Measurements from ENCODE around the gene SRBD1.

SRBD1 gene

DNA sequence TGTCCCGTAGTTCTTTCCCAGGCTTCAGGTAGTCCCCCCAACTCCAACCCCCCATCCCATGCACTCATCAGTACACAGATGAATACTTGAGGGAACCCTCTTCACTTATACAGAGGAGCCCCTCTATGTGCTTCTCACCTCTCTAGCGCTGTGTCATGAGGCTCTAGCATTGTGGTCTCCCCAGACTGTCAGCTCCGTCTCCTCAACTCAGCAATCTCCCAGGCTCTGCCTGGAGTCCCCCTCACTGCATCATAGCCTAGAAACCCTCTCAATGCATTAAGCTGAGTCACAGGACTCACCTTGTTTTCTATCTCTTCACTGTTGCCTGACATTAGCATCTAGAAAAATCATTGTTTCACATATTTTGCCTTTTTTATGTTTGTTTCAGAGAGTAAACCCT, 20.3 kb upstream of the SRBD1 start:
- no peak for FAIRE-seq

DNA sequence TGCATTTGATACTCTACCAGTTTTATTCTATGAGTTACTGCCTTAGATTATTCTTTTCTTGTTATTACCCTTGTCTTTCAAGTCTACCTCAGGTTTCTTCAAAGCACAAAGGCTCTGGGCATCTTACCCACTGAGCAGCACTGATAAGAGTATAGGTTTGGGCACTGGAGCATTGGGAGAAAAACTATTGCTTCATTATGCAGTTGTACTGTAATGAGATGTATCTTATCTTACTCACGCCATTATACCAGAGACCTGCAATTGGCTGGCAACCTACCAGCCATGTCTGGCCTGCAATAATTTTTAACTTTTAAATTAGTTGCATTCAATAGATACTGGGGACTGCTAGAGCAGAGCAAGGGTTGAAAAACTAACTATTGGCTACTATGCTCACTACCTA, 18.9 kb upstream of the SRBD1 start:
- FAIRE-seq, result no peak

DNA sequence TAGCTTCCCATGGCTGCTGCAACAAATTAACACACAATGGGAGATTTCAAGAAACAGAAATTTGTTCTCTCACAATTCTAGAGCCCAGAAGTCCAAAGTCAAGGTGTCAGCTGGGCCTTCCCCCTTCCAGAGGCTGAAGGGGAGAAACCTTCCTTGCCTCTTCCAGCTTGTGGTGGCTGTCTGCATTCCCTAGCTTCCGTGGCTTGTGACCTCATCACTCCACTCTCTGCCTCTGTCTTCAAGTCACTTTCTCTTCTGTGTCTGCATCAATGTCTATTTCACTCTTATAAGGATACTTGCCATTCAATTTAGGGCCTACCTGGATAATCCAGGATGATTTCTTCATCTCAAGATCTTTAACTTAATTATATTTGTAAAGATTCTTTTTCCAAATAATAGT, 16.8 kb upstream of the SRBD1 start:
- FAIRE-seq, result no peak

DNA sequence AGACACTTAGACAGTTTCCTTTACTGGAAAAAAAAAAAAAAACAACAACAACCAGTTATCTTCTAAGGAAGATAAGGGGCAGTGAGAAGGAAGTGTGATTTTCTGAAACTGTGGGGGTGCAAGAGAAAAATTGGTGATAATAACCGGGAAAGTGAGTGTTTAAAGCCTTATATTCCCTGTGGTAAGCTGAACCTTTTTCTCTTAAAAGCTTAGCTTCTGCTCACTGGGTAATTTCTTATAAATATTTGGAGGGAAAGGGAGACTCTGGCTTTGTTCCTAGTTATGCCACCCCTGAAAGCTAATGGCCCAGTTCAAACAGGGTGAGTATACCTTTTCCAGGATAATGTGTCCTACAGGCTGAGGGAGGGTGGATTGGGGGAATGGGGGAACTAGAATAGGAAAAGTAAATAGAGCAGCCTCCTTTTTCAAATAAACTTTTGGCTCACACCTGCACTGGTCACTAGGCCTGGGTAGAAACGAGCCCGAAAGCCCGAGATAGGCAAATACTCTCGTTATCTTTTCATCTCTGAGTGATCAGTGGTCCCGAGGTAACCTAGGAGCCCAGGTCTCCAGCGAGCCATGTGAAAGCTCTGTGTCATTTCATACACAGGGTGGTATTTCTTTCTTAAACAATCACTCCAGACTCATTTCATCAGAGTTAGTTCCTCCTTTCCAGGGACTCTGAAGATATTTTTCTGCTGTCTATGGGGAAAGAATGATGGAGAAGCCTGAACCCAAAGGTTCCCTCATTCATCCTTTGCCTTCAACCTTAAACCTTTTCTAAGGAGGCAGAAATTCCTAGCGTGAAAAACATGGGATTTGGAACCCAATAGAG, 15.5 kb upstream of the SRBD1 start:
- FAIRE-seq, result no peak

DNA sequence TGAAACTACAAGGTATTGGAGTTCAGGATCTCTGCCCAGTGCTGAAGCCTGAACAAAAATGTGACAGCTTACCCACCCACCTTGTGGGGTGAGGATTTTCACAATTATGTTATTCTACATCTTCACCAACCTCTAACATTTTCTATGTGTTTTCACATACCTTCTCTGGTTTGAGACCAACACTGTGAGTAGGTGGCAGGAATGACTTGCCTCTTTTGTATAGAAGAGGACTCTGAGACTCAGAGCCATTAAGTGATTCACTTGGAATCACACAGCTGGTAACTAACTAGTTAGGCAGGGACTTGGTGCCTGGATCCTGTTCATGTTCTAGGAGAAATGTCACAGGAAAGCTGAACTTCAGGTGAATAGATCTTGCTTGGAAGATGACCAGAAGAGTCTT, 14.8 kb upstream of the SRBD1 start:
- no peak for FAIRE-seq

DNA sequence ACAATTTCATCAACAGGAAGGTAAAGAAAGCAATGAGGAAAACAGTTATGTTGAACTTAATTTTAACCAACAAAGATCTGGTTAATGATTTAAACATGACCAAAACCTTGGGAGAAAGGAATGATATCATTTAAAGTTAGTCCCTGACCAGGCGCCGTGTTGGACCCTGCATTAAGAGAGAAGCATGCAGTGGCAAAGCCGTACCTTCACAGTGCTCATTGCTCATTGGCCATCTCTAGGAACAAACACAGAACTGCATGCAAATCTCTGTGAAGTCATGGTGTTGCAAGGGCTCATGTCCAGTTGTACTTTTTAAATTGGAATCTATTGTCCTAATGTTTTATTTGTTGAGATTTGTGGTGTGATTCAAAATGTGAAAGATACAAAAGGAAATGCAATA, 12.0 kb upstream of the SRBD1 start:
- FAIRE-seq, result no peak

DNA sequence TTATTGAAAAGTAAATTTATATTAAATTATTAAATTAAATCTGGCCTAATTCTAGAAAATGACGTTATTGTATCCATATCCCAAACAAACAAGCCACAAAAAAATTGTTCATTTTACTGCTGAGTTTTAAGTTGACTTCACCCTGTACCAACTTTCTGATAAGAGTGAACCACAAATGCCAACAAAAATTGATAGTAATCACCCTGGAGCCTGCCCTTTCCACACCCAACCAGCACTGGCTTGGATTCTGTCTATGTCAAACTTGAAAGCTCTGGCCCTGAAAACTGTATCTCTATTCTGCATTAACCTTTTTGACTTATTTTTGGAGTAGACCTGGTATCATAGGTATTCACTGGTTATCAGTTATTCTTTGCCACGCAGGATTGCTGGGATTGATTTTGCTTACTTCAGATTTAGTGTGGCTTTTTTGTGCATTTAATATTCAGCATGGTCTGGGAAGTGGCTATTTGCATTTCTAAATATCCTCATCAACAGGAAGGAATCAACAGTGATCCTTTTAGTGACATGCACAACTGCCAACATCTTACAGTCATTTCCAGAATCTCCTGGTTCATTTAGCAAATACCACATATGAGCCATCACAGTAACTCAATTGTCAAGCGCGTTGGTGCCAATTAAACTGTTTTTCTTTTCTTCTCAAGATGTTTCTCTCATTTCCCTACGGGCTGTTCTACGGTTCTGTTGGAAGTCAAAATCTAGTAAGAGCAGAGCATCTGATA, 11.4 kb upstream of the SRBD1 start:
- no peak for FAIRE-seq

DNA sequence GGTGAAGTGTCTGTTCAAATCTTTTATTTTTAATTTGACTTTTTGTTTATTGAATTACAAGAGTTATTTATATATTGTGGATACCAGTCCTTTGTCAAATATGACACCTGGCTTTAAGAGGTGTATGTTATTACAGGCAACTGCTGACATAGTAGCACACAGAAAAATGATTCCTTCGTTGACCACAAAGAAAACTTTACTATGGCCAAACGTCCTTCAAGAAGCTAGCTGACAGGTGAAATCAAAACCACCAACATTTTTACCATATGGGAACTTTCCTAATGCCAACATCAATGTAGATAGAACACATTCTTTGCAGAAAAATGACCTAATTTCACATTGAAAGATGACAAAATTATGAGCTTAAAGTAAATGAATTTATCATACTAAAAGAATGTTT, 6.4 kb upstream of the SRBD1 start:
- no peak for FAIRE-seq

DNA sequence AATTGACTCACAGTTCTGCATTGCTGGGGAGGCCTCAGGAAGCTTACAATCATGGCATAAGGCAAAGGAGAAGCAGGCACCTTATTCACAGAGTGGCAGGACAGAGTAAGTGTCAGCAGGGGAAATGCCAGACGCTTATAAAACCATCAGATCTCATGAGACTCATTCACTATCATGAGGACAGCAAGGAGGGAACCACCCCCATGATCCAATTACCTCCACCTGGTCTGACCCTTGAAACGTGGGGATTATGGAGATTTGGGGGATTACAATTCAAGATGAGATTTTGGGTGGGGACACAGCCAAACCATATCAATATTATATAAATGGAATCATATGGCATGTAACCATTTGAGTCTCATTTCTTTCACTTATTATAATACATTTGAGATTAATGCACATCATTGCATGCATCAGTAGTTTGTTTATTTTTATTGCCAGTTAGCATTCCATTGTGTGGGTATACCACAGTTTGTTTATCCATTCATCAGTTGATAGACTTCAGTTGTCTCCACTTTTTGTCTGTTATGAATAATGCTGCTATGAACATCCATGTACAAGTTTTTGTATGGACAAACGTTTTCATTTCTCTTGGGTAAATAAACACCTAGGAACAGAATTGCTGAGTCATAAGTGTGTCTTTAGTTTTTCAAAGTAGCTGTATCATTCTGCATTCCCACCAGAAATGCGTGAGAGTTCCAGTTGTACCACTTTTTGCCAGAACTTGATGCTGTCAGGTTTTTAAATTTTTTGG, 5.8 kb upstream of the SRBD1 start:
- FAIRE-seq, result no peak

DNA sequence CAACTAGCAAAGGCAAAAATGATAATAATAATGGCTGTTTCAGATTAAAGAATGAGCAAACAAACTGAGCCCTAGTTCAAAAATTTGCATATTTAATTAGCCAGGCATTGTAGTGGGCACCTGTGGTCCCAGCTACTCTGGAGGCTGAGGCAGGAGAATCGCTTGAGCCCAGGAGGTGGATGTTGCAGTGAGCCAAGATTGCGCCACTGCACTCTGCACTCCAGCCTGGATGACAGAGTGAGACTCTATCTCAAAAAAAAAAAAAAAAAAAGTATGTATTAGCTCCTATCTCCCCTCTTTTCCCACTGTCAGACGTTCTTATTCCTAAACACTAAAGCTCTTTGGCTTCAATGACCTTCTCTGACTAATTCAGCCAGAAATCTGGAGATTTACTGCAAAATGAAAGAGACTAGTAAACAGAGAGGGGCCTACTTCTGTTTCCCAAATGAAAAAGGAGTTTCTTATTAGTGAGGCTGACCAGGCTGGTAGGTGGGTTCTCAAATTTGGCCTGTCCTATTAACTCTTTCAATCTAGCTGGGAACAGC, 3.9 kb upstream of the SRBD1 start:
- FAIRE-seq, result no peak

DNA sequence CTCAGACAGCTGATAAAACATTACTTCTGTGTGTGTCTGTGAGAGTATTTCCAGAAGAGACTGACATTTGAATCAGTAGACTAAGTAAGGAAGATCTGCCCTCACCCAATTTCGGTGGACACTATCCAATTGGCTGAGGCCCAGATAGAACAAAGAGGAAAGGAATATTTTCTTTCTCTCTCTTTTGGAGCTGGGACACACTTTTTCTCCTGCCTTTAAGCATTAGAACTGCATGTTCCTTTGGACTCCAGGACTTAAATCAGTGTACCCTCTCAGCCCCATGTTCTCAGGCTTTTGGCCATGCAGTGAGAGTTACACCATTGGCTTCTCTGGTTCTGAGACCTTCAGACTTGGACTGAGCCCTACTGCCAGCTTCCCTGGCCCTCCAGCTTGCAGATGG, 3.3 kb upstream of the SRBD1 start:
- FAIRE-seq, result no peak

DNA sequence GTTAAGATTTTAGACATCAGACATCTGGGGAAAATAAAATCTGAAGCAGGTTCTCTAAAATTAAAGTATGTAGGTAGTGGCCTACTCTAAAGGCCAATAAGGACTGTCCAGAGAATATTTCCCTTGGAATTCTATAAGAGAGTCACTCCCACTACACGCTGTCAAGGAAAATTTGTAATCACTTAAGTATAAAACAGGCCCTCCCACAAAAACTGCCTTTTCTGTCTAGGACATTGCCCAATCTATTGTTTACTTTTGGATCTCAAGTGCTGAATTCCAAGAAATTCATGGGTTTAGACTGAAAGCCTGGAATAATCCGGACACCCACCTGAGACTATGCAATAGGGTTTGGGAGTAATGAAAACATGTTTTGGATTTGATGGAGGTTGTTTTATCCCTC, 1.7 kb upstream of the SRBD1 start:
- FAIRE-seq, result no peak

DNA sequence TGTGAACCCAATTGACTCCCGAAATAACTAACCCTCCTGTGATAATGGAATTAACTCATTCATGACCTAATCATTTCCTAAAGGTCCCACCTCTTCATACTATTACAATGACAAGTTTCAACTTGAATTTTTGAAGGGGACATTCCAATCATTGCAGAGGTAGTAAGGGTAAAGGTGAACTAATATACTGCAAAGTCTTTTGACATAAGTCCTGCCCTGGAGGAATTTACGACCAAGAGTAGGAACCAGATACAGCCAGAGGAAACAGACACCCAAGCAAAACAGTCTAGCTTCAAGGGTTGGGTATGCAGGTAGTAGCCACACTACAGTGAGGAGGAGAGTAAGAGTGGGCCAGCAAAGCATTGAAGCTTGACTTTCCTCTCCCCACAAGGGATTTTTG, 1.2 kb upstream of the SRBD1 start:
- FAIRE-seq, result no peak

DNA sequence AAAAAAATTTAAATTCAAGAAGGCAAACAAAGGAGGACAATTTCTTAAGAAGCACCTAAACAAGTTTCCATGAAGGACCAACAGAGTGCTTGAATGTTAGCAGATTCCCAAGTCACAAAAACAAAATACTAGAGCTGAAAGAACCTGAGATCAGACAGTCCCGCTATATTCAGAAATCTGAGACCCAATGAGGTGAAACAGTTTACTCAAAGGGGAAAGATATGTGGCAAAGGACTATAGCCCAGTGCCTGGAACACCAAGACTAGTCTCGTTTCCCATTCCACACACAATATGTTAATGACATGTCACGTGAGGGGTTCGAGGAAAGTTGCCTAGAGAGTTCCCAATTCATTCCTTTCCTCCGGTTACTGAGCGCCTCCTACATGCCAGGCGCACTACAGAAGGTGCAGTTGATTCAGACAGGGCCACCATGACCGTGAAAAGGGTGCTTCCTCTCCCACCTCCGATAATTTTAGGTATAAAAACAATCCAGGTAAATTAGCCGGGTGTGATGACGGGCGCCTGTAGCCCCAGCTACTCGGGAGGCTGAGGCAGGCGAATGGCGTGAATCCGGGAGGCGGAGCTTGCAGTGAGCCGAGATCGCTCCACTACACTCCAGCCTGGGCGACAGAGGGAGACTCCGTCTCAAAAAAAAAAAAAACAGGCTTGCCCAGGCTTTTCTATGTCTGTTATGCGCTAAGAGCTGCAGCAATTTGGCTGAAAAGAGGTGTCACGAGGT, 617 bp downstream of the SRBD1 start:
- FAIRE-seq, result no peak

DNA sequence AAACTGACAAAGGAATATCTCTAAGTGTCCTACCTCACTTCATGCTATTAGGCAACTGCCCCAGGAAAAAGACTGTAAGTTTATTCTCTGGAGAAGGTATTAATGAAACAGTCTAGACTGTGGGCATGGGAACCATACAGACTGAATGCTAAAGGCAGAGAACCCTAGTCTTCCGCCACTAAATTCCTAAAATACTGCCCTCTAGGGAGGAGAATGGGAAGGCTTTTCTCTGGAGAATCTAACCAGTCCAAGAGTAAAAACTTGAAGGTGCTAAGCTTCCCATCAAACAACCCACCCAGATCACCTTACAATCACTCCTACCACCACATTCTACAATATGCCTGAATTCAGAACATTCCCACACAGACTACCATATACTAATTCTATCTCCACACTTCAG, 3.4 kb downstream of the SRBD1 start:
- no peak for FAIRE-seq

DNA sequence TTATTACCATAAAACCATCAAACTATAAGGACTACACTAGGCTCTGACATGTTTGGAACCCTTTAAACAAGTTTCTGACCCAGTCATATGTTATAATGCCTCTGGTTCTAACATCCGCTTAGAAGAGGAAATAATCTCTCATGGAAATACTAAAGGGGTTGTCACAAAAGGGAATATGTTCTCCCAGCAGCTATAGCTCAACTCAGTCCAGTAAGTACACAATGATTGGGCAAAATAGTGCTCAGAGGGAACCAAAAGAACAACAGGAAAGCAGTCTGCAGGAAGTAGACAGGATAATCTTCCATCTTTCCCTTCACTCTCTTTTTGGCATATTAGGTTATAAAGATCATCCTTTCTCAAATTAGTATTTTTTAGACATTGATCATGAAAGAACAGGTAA, 4.3 kb downstream of the SRBD1 start:
- no peak for FAIRE-seq

DNA sequence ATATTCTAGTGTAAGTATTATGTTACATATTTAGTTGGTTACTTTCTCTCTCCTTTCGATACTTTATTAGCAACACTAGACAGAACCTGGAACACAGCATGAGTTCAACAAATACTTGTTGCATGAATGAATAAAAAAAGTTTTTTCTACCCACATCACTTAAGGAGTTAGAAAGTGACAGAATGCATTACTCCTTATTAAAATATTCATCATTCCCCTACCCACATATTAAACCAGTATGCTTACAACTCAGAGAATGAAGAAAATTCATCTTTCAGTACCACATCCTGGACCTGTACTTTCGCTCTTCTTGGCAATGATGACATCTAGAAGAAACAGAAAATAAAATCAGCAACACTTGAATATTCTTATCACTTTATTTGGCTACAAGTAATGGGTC, 6.0 kb downstream of the SRBD1 start:
- FAIRE-seq, result no peak

DNA sequence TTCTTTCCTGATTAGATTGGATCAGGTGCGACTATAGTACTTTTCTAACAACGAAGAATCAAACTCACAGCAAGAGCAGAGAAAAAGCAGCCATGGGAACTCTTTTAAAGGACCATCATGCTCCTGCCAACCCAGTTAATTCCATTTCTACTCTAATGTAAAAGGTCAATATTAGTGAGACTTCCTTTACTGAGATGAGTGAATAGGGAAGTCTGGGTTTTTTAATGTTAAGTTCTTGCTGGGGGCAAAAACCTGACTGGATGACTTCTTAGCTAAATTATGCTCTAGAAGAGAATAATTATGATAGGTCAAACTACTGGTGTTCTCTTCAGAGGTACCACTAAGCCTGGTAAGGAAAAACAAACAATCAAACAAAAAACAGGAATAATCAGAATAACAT, 8.4 kb downstream of the SRBD1 start:
- FAIRE-seq, result no peak

DNA sequence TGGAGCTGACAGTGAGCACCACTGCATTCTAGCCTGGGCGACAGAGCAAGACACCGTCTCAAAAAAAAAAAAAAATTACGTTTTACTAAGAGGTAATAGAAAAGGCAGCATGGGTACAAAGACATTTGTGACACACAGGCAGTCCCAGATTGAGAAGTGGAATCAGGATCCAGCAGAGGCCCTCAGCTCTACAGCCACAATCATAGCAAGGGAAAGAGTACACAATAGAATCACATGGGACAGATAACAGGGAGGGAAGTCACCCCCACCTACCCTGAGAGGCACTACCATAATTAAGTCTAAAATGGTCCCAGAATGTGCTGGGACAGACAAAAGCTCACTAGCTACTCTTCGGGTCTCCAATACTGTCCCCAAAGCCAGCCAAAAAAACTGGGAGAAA, 12.5 kb downstream of the SRBD1 start:
- no peak for FAIRE-seq

DNA sequence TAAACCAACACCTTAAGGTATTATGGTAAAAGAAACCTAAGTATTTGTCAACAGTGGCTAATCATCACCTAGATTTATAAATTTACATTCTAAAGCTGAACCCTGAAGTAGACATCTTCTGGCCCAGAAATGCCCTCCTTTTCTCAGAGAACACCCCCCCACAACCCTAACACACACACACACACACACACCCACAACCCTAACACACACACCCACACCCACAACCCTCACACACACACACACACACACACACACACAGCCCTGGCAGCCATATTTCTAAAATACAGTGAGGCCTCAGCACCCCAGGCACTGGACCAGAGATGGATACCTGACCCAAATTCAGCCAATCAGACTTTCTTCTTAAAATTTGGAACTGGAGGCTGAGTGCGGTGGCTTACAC, 14.3 kb downstream of the SRBD1 start:
- FAIRE-seq, result no peak

DNA sequence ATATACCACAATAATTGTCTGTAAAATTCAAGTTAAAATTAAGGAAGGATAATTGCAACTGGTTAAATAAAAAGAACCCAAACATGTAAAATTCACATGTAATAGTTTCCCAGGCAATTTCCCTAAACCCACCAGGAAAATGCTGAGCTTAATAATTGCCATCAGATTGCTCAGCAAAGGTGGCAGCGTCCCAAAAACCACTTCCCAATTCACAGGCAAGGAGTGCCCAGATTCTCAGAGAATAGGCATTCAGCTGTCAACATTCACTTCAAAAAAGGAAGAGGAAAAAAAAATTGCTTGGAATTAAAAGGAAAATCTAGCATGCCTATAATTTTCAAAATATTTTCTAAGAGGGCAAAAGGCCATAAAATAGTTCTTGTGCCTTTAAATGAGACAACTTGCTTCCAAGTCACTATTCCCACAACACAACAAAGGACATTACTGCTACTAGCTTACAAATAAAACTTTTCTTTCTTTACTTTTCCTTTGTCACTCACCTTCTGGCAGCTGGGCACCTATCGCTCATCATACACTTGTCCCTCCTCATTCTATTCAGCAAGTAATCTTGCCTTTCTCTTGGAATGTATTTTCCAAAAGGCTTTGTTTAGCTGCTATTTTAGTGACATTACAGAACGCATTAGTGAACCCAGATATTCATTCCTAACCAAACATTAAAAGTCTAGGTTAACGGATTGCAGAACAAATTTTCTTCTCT, 15.2 kb downstream of the SRBD1 start:
- no peak for FAIRE-seq

DNA sequence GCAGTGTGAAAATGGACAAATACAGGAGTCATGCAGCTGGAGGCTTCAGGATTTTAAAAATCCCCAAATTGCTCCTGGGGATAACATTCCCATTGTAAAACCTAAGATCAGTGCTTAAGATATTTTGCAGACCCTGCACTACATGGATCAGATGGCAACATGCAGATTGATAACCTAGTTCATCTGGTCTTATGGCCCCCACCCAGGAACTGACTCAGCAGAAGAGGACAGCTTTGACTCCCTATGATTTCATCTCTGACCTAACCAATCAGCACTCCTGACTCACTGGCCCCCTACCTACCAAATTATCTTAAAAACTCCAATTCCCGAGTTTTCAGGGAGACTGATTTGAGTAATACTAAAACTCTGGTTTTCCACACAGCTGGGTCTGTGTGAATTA, 20.0 kb downstream of the SRBD1 start:
- no peak for FAIRE-seq

Measured in endometrium (tissue), 2 donors.